Measurements from ENCODE around the gene POU2F2.

The POU2F2 gene

DNA sequence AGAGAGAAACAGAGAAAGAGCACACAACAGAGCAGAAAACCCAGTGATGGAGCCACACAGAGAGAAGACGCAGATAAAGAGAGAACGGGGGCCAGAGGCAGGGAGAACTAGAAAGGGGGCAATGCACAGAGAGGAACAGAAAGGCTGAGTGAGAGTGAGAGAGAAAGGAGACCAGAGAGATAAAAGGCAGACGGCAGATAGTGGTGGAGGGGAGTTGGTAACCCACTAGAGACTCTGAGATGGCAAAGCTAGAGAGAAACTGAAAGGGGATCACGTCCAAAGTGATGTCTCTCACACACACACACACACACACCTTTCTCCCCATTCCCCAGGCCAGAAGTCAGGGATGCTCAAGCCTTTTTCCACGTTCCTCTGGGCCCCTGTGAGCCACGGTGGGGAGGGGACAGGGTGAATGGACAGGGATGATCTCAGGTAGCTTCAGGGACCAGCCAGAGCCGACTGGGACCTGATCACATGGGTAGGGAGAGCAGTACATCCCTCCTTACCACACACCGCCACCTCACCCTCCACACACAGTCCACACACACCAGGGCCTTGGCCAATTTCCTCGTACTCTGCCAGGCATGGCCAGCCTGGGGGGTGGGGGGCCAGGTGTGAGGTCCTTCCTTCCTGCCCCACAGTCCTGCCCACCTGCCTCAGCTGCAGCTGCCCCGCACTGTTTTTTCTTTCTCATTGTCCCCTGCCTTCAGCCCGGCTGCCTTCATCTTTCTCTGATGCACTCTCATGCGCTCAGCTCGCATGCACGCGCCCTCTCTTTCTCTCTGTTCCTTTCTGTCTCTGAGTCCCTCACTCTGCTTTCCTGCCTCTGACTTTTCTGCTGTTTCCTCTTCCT is 22.5 kb upstream of the POU2F2 start:
- DNase-seq: no peak

DNA sequence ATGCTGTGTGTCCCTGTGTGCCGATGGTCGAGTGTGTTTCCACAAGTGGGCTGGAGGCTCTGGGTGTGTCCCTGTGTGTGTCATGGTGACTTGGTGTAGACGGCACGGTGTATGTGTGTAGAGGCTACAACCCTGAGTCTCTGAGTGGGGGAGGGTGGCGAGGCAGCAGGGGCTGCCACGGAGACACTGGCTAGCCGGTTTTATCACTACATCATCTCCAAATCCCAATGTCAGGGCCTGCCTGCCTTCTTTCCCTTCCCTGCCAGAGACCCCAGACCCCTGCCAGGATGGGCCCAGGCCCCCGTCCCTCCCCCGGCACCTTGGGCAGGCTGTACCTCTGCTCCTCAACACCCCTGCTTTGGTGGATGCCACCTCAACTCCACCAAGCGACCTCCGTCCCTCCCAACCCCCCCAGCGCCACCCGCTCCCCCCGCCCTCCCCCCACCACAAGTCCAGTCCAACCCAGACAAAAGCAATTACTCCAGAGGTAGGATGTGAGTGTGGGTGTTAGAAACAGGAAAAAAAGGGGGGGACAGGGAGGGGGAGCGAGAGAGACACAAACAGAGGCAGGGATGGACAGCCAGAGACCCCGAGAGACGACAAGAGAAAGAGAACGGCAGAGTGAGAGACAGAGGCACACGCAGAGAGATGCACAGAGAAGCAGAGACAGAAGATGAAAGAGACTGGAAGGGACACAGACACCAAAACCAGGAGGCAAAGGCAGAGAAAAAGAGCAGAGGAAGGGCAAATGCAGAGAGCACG is 21.6 kb upstream of the POU2F2 start:
- DNase-seq: no peak

DNA sequence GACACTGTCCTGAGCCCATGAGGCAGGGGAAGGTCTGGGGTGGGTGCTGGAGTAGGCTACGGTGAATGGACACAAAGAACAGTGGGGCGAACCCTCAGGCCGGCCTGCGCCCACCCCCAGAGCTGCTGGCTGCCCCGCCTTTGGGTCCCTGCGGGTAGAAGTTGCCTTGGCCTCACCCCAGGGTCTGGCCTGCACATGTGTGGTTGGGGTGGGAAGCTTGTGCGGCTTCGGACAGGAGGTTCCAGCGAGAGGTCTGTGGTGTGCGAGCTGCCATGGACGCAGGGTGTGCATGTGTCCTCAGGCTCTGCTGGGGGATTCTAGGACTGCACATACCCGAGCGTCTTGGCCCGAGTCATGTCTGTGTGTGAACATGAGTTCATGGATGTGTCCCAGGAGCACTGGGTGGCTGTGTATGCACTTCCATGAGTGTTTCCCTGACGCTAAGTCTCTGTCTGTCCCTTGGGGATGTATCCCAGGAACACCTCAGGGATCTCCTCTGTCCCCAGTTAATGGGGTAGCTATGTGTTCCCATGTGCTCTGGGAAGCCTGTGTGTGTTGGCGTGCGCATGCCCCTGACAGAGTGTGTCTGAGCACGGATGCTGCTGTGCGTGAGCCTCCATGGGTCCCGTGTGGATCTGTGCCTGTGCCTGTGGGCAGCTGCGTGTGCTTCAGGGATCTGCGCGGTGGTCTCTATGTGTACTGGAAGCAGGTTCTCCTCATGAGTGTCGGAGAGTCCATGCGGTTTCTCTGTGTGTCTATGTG is 20.8 kb upstream of the POU2F2 start:
- no peak for DNase-seq

DNA sequence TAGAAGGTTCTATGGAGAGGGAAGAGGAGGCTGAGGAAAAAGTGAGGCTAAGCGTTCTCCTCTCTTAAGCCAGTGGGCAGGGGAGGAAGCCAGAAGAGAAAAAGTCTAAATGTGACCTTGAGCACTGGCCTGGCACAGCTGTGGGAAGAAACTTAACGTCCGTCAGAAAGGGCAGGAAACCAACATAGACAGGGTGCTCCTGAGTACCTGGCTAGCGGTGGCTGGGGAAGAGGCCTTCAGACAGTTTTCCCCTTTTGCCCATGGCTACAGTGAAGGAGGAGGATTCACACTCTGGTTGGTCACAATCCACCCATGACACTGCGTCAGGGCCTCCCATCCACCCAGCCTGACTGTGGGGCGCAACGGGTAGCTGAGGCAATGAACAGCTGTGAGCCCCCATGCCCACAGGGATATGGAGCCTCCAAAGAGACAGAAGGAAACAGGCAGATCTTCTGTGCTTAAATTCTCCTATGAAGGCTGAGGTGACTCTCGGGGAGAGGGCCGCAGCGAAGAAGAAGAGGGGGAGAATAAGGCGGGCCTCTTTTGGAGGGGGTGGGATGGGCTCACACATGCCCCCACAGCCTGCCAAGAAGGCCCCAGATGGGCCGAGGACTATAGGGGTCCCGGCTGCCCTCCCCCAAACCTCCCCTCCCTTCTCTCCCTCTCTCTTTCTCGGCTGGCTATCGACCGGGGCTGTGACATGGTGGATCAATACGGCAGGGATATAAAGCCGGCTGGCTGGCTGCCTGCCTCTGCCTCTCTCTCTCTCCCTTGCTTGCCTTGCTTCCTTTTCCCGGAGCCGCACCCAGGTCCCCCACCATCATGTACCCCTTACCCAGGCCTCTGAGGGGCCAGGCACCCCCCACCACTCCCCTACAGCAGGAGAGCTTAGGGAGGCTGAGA is 19.8 kb upstream of the POU2F2 start:
- no peak for DNase-seq

DNA sequence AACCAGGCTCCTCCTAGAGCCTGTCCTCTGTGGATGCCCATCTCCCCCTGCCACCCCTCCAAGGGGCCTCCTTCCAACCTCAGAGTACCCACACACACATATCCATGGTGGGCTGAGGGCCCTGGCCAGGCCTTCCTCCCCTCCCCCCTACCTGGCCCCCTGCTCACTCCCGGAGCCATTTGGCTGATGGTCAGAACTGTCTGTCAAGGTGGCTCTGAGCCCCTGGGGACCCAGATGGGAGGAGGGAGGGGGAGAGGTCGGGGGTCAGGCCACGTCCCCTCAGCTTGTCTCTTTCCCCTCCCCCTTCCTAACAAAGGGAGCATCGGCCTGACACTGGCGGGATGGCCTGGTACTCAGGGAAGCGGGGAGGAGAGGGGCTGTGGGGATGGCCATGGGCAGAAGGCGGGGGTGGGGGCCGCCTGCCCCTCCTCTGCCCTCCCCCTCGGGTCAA is 18.7 kb upstream of the POU2F2 start:
- DNase-seq: peak; percentile 42

DNA sequence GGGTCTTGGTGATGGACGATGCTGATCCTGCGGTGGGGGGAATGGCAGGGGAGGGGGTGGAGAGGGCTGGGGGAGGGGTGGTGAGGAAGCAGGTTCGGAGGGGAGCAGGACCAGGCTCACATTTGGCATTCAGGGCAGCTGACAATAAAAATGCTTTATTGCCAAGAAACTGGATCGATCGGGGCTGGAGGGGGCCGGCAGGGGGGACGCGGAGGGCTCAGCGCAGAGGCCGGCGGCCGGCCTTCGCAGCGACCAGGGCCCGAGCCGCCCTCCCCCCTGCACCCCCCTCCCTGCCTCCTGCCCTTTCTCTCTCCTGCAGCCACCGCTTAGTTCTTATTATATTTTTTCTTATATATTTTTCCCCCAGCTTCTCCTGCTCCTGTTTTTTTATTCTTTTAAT is 18.1 kb upstream of the POU2F2 start:
- DNase-seq: no peak

DNA sequence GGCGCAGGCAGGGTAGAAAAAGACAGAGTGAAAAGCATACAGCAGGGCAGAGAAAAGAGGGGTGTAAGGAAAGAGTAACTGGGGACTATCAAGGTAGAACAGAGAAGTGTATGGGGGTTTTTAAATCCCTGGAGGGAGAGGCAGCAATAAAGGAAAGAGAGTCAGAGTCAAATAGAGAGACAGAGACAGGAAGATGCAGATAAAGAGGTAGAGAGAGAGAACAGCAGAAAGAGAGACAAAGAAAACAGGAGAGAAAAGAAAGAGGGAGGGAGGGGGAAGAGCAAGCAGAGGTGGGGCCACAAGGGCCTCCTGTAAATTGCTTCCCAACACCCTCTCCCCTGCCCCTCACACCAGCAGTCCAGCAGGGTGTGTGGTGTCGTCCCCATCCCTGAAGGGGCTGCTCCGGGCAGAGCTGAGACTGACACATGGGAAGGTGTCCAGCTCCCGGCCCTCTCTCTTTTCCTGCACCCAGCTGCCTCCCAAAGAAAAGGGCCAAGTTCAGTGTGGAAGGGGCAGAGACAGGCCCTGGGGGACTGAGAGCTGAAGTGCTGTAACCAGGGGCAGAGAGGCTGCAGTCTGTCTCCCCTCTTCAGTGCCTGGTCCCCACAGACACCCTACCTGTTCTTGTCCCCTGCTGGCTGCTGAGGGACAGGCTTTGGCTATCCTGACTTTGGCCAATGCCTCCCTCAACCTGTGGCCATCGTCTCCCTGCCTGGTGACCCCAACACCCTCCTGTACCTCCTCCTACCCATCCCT is 17.4 kb upstream of the POU2F2 start:
- no peak for DNase-seq

DNA sequence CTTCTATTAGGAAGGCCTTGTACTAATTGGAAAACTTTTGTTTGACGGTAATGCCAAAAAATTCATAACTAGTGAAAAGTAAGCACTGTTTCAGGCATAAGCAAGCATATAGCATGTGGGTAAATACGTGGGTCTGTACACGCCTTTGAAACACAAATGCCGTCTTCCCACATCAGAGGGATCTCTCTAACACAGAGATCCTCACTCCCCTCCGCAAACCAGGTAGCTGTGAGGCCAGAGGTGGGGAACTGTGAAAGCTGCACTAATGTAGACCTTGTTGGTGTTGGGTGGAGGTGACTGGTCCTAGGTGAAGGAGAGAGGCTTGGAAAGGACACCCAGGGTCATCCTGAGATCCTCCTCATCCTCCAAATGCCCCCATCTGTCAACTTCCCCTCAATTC is 16.0 kb upstream of the POU2F2 start:
- no peak for DNase-seq

DNA sequence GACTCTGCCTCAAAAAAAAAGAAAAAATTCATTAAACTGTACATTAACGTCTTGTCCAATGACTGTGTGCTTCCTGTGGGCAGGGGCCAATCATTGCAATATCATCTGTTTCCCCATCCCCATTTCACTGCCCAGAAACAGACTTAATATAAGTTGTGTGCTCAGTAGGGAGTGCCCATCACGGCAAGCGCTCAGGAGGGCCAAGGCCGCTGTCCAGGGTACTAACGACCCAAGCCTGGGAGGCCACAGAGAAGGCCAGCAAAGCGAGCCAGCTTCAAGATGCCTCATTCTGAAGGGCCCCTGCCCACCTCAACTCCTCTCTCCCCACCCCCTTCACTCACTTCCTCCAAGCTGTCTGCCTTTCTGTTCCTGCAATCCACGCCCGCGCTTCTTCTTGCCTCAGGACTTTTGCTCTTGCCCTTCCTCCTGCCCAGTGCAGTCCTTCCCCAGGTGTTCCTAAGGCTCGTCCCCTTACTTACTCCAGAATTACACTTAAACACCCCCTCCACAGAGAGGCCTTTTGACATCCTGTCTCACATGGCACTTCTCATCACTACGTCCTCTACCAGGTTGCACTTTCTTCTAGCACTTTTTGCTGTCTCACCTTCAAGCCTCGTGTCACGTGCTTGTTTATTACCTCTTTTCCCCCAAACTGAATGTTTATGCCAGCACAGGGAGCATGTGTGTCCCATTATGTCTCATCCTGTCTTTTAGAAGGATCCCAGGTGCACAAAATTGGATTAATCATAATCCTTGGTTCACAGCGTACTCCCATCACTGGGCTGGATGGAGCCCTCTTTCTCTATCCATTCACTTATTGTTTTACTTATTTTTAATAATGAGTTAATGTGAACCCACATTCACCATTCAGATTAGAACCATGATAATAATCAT is 11.3 kb upstream of the POU2F2 start:
- DNase-seq: peak; percentile 81

DNA sequence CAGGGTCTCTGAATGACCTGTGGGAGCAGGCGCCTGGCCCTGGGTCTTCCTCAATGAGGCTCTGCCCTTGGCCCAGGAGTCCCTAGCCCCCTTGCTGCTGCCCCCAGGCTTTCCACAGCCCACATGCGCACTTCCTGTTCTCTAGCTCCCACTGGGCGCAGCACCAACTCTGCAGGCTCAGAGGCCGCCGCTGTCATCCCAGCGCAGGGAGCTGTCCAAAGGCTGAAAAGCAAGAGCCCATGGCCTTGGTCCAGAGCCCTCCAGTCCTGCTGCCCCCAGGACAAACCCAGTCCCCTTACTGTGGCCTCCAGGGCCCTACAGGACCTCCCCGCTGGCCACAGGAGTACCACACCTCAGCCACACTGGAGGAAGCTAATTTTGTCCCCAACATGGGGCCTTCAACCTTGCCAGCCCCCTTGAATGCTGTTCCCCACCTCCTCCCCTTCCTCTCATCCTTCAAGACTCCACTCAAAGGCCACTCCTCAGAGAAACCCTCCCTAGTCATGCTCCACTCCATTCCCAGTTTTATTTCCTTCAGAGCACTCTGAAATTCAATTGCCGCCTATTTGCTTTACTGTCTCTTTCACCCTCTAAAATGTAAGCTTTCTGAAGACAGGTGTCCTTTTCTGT is 8.0 kb upstream of the POU2F2 start:
- no peak for DNase-seq

DNA sequence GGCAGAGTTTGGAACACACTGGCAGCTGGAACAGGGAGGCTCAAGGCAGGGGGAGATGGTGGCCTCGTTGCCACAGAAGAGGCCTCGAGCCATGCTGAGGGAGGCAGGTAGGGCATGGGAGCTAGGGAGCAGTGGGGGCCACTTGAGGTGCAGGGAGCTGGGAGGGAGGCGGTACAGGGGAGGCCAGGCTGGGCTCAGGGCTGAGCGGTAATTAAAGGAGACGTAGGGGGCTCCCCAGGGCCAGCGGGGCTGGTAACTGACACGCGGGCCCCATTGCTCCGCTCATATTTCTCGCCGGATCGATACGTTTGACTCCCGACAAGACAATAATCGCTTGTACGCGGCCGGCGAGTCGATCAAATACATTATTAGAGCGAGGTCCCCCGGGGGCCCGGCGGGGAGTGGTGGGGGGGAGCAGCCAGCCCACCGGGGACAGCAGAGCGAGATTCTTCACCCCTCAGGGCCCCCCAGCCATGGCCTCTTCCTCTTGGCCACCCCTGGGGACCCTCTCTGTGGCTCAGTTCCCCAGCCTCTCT is 2.4 kb upstream of the POU2F2 start:
- DNase-seq: no peak

DNA sequence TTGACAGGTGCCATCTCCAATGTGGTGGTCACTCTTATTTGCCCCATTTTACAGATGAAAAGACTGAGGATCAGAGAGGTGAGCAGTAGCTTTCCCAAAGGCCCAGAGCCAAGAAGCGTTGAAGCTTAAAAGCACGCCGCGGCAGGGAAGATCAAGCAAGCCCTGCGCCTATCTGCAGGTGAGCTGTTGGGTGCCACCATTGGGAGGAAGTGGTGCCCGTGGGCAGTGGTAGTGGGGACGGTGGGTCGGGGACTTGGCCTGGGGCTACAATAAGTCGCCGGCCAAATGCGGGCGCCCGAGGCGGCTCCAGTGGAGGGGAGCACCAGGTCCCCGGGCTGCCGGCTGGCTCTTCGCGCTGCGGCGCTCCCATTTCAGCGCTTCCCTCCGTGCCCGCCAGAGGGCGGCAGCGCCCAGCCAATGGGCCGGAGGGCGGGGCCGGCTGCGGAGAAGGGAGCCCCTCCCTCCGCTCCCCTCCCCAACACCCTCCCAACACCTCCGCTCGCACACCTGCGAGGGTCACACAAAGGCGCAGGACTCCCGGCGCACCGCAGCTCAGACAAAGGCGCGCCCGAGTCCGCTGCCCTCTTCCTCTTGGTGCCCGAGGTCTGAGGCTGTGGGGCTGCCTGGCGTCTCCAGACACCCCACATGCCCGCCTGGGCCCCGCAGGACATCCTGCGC is 744 bp upstream of the POU2F2 start:
- DNase-seq: peak; percentile 84

DNA sequence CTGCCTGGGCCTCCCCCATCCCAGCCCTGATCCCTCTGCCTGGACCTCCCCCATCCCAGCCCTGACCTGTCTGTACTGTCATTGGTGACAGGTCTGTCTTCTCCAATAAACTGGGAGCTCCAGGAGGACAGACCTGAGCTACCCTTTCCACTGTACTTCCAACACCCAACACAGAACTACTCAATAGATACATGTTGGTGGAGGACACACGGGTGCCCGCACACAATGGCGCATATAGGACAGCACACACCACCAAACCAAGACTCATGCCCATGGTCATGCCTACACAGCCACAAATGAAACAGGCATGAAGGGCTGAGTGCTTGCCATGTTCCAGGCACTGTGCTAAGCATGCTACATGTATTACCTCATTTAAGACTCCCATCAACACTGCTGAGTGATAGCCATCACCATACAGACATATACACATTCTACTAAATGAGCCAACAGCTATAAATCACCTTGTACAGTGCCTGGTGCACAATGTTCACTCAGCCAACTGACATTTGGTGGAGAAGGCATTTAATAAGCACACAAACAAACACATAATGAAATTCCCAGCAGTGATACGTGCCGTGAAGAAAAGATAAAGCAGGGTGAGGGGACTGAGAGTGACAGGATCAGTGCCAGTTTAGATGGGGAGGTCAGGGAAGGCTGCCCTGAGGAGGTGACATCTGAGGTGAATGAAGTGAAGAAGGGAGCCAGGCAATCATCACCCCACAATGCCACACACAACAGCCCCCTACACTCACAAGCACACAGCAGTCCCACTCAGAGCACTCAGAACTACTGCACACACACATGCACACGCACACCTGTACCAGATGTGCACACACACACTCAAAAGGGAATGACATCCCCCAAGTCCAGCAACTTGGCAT is 857 bp downstream of the POU2F2 start:
- DNase-seq: no peak

DNA sequence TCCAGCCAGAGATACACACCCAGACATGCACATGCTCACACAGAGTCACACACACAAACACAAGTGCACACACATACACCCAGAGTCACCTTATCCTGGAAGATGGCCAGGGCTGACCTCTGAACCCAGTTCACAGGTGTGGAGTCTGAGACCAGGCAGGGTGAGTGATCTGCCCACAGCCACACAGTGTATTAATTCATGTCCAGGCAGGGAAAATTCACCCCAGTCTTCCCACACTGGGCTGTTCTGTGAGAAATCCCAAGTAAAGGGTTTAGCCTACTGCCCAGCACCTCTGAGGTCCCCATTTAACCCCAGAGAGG is 2.0 kb downstream of the POU2F2 start:
- no peak for DNase-seq

DNA sequence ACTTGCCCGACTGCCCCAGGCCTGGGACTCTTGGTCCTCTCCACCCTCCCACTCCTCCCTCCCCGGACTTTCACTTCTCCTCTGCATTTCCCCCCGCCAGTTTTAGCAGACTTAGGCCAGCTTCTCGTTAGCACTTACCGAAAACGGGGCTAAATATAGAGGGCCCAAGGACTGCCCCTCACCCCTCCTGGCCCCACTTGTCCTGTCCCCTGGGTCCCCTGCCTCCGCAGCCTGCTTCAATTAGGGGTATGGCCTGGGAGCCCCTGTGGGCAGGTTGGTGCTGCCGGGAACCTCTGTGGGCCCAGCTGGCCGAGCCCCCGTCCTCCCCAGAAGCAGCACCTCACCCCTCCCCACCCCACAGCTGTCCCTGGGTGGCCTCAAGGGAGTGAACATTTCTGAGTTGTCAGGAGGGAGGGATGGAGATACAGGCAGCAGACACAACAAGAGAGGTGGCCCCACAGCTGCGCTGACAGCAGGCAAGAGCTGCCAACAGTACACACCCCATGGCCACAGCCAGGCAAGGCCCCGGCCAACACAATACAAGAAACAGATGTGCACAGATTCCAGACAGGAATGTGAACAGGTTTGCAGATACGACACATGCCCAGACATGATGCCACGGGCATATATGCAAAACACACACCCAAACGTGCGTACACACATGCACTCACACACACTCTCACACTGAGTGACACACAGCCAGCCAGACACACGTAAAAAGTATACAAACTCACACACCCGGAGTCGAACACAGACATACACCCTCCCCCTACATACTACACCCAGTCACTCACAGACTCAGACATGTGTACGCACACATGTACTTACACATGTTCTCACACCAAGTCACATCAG is 2.6 kb downstream of the POU2F2 start:
- peak; percentile 48 for DNase-seq

DNA sequence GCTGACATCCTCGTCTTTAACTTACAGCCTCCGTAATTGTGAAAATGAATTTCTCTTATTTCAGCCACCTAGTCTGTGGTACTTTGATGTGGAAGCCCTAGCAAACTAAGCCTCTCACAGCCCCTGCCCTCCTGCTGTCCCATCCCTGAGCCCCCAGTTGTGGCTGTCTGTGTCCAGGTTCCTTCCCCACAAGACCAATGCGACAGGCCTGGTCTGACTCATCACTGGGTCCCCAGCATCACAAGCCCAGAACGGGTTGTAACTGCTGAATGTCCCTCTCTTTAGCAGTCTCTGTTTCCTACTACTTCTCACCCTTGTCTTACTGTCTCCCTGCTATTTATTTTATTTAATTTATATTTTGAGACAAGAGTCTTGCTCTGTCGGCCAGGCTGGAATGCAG is 5.7 kb downstream of the POU2F2 start:
- no peak for DNase-seq

DNA sequence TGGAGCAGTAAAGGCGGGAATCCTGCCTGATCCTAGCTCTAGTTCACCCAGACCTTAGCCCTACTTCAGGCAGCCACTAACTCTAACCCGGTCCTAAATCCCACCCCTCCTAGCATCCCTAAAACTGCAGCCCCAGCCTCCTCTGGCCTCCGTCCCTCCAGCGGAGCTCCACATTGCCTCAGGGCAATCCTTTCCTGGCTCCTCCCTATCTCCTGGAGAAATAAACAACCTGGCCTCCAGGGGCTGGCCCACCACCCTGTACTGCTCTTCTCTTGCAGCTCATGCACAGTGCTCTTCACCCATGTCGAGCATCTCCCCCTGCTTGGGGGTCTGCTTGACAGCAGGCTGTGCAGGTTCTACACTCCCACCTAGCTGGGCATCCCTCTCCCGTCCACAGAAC is 6.7 kb downstream of the POU2F2 start:
- DNase-seq: no peak
